Transverse colon (tissue), 4 donors: ENCODE results near the gene SUFU. TPM values are rescaled to one million over a fixed set of nuclear protein-coding genes. Genes with fewer than 3 reads are reported as not detected.

ENCODE experiments used
- DNase-seq: peaks from one replicate; pipeline ENCODE4 v3.0.0-alpha.2; 2019
- H3K27ac ChIP-seq, 4 donors: fragments of 200-600 bp; sonication (generic); 2 replicates each; pipeline ENCODE4 v1.5.1; 2016 to 2018; ENCODE audit warnings: inconsistent platforms in 4 of 4
- H3K27me3 ChIP-seq: fragments of 200-600 bp; sonication (generic); 2 replicates; pipeline ENCODE4 v1.5.1; 2017; ENCODE audit warnings: inconsistent platforms
- H3K36me3 ChIP-seq, 4 donors: fragments of 200-600 bp; sonication (generic); 2 replicates each; pipeline ENCODE4 v1.5.1; 2017 to 2019; ENCODE audit warnings: inconsistent platforms in 4 of 4
- H3K4me1 ChIP-seq, 4 donors: fragments of 200-600 bp; sonication (generic); 2 replicates each; pipeline ENCODE4 v1.5.1; 2017 to 2020; ENCODE audit warnings: inconsistent platforms in 4 of 4
- H3K4me3 ChIP-seq, 4 donors: fragments of 200-600 bp; sonication (generic); 1 replicate in 1 of 4; 2 replicates in 3 of 4; pipeline versions ENCODE4 v1.5.1 to v1.6.1; 2017 to 2019; ENCODE audit warnings: inconsistent platforms in 4 of 4
- H3K9me3 ChIP-seq, 2 donors: fragments of 200-600 bp; sonication (generic); 2 replicates each; pipeline ENCODE4 v1.5.1; 2017 to 2019; ENCODE audit warnings: inconsistent platforms in 2 of 2
- EP300 ChIP-seq: sonication (generic); formaldehyde crosslinking; IDR thresholded peaks from one replicate; pipeline ENCODE4 v1.6.1; 2017; ENCODE audit warnings: antibody characterized with exemption, low read depth
- POLR2A ChIP-seq: fragments of 450-650 bp; IDR thresholded peaks from one replicate; pipeline ENCODE4 v1.6.1; 2016; ENCODE audit warnings: antibody characterized with exemption, mild to moderate bottlenecking, moderate library complexity
- POLR2AphosphoS5 ChIP-seq, 3 donors: sonication (generic); formaldehyde crosslinking; IDR thresholded peaks; one replicate each; pipeline ENCODE4 v1.6.1; 2016; ENCODE audit warnings: antibody characterized with exemption in 3 of 3
- WGBS, 2 donors: methylation state at CpG; one replicate each; pipeline ENCODE4 v1.1.5; 2018; ENCODE audit warnings: low coverage in 1 of 2; 5-methylcytosine and 5-hydroxymethylcytosine counted together
- in situ Hi-C, 4 donors: fragments of 200-750 bp; cut with MboI; loops; one replicate each; pipeline versions ENCODE4 v1.15.0 to v1.15.1; 2017; ENCODE audit warnings: low sequenced_read_pairs in 3 of 4, low pct_ligation_motif_present in 1 of 4, low pct_unique_long_range_greater_than_20kb in 1 of 4
- intact Hi-C: fragments of 100-400 bp; cut with DNase I; formaldehyde crosslinking; loops from one replicate; pipeline ENCODE4 v1.15.1; 2023; ENCODE audit warnings: low total_unique reads
- total RNA-seq, 4 donors: library from RNA; depleted of rRNA; stranded (reverse); fragments of >200 nt; gene quantifications; one replicate each; pipeline ENCODE4 v1.1.0, GENCODE V29; 2016
- TF ChIP-seq, protein P1 (sequence below), 5 experiments: fragments of 200-600 bp in 3 of 5; fragments of 450-650 bp in 2 of 5; sonication (generic) in 3 of 5; IDR thresholded peaks; 1 replicate in 2 of 5; 2 replicates in 3 of 5; pipeline ENCODE4 v1.5.1; 2016 to 2017; ENCODE audit warnings: antibody characterized with exemption in 5 of 5, inconsistent platforms in 3 of 5, mild to moderate bottlenecking in 2 of 5, moderate library complexity in 1 of 5

SUFU gene
- total RNA-seq, 4 donors from 2014 or later = 5.4 to 13.8 (median 6.6) TPM

DNA sequence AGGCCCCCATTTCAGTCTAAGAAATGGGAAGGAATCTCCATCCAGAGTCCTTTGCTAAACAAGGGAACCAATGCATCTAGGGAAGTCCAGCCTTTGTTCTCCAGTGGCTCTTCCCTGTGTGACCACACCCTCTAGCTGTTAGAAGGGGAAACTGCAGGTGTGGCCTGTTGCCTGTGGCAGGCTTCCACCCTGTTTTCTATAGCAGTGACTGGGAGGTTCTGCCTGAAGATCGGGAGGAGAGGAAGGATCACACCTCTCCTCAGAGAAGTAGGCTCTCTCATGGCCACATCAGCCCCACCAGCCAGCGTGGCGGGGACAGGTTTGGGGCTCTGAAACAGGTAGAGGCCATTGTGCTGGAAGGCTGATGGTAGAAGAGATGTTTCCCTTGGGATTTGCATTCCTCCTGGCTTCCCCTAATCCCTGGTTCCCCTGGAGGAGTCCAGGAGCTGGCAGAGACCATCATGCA, 92.8 kb downstream of the SUFU start:
- 50% methylated on average over 3 of the region's 3 CpGs; no CpG with 5 or more reads in 1 of the 2 donors for WGBS, 2 donors
- H3K36me3 ChIP-seq = no peaks in the 10 kb centered on the region
- H3K9me3 ChIP-seq = no peaks in the 10 kb centered on the region
- no peaks in the 10 kb centered on the region for H3K27me3 ChIP-seq
- H3K4me1 ChIP-seq = peaks cover 4 to 40% (median 14%) of the 10 kb centered on the region in 4 donors
- peak overlapping the region; percentile 41 to 61 (median 55) for H3K27ac ChIP-seq
- TF ChIP-seq, protein P1, sequence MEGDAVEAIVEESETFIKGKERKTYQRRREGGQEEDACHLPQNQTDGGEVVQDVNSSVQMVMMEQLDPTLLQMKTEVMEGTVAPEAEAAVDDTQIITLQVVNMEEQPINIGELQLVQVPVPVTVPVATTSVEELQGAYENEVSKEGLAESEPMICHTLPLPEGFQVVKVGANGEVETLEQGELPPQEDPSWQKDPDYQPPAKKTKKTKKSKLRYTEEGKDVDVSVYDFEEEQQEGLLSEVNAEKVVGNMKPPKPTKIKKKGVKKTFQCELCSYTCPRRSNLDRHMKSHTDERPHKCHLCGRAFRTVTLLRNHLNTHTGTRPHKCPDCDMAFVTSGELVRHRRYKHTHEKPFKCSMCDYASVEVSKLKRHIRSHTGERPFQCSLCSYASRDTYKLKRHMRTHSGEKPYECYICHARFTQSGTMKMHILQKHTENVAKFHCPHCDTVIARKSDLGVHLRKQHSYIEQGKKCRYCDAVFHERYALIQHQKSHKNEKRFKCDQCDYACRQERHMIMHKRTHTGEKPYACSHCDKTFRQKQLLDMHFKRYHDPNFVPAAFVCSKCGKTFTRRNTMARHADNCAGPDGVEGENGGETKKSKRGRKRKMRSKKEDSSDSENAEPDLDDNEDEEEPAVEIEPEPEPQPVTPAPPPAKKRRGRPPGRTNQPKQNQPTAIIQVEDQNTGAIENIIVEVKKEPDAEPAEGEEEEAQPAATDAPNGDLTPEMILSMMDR (IDR thresholded peaks at IDR 0.05) = peak; percentile 61 to 83 (median 72)
- no peak for TF ChIP-seq POLR2A
- intact Hi-C loops = no loop called here
- in situ Hi-C loops = loop anchor here in 1 of 4 donors (25.0 kb wide), 1 partner anchor 209 kb away; the partner anchor contains the start of gene NFKB2
- H3K4me3 ChIP-seq = no peak overlapping the region
- peak; percentile 62 for DNase-seq

DNA sequence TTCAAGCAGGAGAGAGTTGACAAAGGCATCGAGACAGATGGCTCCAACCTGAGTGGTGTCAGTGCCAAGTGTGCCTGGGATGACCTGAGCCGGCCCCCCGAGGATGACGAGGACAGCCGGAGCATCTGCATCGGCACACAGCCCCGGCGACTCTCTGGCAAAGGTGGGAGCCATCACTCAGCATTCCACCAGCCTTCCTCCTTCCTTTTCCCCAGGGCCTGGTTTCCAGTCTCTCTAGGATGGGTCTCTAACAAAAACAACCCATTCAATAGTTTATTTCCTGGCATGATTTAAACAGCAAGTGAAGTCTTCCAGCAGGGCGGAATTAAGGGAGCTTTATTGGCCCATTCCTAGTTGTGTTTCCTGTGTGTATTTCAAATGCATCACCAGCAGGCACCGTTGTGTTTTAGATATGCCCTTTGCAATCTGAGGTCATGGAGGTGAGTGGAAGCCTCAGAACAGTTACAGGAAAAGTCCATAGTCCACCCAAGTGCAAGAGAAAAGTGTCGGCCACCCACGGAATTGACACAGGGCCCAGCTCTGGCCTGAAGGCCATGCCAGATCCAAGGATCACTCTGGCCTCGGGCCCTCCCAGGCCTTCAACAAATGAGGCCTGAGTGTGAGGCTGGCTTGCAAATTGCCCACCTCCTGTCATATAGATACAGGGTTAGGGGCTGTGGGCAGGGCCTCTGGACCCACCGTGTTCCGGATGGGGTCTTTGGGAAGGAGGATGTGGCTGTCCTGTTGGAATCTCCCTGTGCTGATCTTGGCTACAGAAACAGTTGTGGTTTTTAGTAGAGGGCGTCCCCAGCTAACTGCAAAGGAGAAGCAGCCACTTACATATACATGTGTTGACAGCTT, 93.6 kb downstream of the SUFU start:
- Histone ChIP-seq H3K4me3 (no peak overlapping the region), H3K27ac (peak overlapping the region; percentile 41 to 61 (median 55)), H3K9me3 (no peaks in the 10 kb centered on the region), H3K36me3 (no peaks in the 10 kb centered on the region), H3K27me3 (no peaks in the 10 kb centered on the region), H3K4me1 (peaks cover 4 to 40% (median 14%) of the 10 kb centered on the region in 4 donors)
- in situ Hi-C loops (loop anchor here in 1 of 4 donors (25.0 kb wide), 1 partner anchor 210 kb away; the partner anchor contains the start of gene NFKB2), intact Hi-C loops (no loop called here)
- 60 to 79% methylated on average over 2 to 16 of the region's 16 CpGs for WGBS, 2 donors
- TF ChIP-seq POLR2A (no peak), EP300 (no peak), POLR2AphosphoS5 (IDR thresholded peaks at IDR 0.05) (no peak)
- TF ChIP-seq, protein P1 (IDR thresholded peaks at IDR 0.05) = no peak
- DNase-seq = no peak

DNA sequence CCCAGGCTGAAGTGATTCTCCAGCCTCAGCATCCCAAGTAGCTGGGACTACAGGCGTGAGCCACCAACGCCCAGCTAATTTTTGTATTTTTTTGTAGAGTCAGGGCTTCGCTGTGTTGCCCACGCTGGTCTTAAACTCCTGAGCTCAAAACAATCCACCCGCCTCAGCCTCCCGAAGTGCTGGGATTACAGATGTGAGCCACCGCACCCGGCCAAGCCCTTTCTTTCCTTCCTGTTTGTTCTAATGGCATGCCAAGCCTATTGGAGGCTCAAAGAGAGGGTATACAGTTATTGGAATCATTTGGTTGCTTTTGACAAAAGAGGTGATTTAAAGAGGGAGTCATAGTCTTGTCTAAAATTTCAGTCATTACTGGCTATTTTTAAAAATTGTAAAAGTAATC, 94.5 kb downstream of the SUFU start:
- no peak for DNase-seq
- in situ Hi-C loops (loop anchor here in 1 of 4 donors (25.0 kb wide), 1 partner anchor 211 kb away; the partner anchor contains the start of gene NFKB2), intact Hi-C loops (no loop called here)
- 57 to 81% methylated on average over 5 to 8 of the region's 8 CpGs for WGBS, 2 donors
- H3K27me3 ChIP-seq = no peaks in the 10 kb centered on the region
- H3K36me3 ChIP-seq = peaks cover 0 to 3% (median 0%) of the 10 kb centered on the region in 4 donors
- peak overlapping the region; percentile 41 to 61 (median 55) for H3K27ac ChIP-seq
- TF ChIP-seq, protein P1 (IDR thresholded peaks at IDR 0.05) = no peak
- TF ChIP-seq POLR2AphosphoS5 (IDR thresholded peaks at IDR 0.05) = no peak
- no peak for TF ChIP-seq POLR2A
- no peak for TF ChIP-seq EP300
- H3K4me3 ChIP-seq = no peak overlapping the region
- peaks cover 4 to 36% (median 13%) of the 10 kb centered on the region in 4 donors for H3K4me1 ChIP-seq
- no peaks in the 10 kb centered on the region for H3K9me3 ChIP-seq

DNA sequence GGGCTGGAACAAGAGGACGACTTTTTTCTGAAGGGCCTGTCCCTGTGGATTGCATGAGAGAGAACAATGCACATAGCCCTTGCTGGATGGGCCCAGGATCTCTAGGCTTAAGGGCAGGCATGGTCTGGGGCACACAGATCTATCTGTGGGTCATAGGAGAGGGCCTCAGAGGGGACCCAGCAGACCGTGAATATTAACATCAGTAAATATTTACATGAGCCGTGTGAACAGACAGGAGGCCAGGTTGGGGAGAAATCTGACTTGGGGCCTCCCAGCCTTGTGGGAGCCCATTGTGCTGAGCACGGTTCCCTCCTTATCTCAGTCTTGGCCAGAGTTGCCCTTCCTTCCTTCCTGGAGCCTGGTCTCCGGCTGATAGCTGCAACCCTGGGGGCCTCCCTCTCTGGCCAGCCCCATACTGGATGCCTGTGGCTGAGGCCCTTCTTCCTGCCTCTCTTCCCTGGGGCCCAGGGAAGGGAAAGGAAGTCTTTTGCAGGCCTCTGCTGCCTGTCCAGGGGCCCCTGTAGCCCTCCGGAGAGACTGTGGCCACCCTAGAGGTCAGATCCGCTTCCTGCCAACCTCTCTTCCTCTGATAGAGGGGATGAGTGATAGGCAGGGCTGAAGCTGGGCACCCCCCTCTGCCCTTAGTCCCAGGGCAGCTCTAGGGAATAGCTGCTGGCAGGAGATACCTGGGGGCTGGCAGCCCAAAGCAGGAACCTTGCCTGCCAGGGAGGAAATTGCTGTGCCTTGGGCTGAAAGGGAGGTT, 96.0 kb downstream of the SUFU start:
- intact Hi-C loops = no loop called here
- H3K9me3 ChIP-seq = no peaks in the 10 kb centered on the region
- peak overlapping the region in 3 of 4 donors; percentile 31 to 39 (median 31) for H3K27ac ChIP-seq
- no peak for DNase-seq
- H3K4me3 ChIP-seq = no peak overlapping the region
- TF ChIP-seq, protein P1 (IDR thresholded peaks at IDR 0.05) = no peak
- TF ChIP-seq EP300 = no peak
- no peak for TF ChIP-seq POLR2AphosphoS5 (IDR thresholded peaks at IDR 0.05)
- TF ChIP-seq POLR2A = no peak
- H3K4me1 ChIP-seq = peaks cover 4 to 34% (median 12%) of the 10 kb centered on the region in 4 donors
- H3K27me3 ChIP-seq = no peaks in the 10 kb centered on the region
- WGBS, 2 donors = 40 to 81% methylated on average over 1 to 7 of the region's 7 CpGs
- in situ Hi-C loops = loop anchor here in 1 of 4 donors (25.0 kb wide), 1 partner anchor 212 kb away; the partner anchor contains the start of gene NFKB2
- peaks cover 0 to 12% (median 0%) of the 10 kb centered on the region in 4 donors for H3K36me3 ChIP-seq
